ENCODE results near the gene RBM4B. TPM values are rescaled to one million over a fixed set of nuclear protein-coding genes. Genes with fewer than 3 reads are reported as not detected.

The RBM4B gene
- total and polyA plus RNA-seq, 2 of the 13 experiments (the other 11 are each of a cell fraction or from before 2014, with no cell fraction given) = 25.8 to 32.4 TPM

DNA sequence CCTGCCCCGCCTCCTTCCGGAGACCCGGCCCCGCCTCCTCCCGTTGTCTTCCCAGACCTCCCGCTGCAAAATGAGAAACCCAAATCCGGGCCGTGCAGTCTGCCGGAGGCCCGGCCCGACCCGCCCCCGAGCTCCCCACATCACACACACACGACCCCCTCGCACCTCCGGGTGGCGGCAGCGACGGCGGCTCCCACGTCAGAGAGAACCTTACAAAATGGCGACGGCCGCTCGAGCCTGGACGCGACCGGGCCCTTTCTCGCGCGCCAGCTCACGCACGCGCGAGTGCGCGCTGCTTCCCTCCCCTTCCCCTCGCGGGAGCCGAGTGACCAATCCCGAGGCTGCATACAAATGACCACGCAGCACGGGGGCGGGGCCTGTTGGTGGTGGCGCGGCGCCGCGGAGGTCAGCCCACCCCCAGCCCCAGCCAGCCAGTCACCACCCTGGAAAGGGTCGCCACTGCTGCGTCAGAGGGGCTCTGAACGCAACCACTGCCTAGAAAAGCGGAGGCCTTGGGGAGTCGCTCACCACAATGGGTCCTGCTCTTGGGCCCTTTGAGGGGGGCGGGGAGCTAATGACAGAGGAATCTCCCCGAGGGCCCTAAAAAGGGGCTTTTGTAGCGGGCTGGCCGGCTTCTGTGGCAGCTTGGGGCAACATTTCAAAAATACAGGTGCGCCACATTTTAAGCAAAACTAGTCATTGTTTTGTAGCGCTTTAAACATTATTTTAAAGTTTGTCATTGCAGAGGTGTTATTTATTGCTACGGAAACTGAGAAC is at the start of gene RBM4B (continued):
- TF ChIP-seq, protein P1, sequence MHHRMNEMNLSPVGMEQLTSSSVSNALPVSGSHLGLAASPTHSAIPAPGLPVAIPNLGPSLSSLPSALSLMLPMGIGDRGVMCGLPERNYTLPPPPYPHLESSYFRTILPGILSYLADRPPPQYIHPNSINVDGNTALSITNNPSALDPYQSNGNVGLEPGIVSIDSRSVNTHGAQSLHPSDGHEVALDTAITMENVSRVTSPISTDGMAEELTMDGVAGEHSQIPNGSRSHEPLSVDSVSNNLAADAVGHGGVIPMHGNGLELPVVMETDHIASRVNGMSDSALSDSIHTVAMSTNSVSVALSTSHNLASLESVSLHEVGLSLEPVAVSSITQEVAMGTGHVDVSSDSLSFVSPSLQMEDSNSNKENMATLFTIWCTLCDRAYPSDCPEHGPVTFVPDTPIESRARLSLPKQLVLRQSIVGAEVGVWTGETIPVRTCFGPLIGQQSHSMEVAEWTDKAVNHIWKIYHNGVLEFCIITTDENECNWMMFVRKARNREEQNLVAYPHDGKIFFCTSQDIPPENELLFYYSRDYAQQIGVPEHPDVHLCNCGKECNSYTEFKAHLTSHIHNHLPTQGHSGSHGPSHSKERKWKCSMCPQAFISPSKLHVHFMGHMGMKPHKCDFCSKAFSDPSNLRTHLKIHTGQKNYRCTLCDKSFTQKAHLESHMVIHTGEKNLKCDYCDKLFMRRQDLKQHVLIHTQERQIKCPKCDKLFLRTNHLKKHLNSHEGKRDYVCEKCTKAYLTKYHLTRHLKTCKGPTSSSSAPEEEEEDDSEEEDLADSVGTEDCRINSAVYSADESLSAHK (CRISPR knock-in tag; IDR thresholded peaks at IDR 0.05; ENCODE audit: borderline replicate concordance) = no peak
- TF ChIP-seq MLLT10 (CRISPR knock-in tag; IDR thresholded peaks at IDR 0.05) = no peak
- TF ChIP-seq MTA3 (CRISPR knock-in tag; IDR thresholded peaks at IDR 0.05) = no peak
- TF ChIP-seq ZNF788 (CRISPR knock-in tag; IDR thresholded peaks at IDR 0.05; ENCODE audit: borderline replicate concordance) = no peak
- TF ChIP-seq, protein P2, sequence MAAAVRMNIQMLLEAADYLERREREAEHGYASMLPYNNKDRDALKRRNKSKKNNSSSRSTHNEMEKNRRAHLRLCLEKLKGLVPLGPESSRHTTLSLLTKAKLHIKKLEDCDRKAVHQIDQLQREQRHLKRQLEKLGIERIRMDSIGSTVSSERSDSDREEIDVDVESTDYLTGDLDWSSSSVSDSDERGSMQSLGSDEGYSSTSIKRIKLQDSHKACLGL (CRISPR knock-in tag; IDR thresholded peaks at IDR 0.05) = no peak
- no peak; the same call in 1 of the 2 replicates for TF ChIP-seq ZNF335 (CRISPR knock-in tag; IDR thresholded peaks at IDR 0.05)
- TF ChIP-seq, protein P3, sequence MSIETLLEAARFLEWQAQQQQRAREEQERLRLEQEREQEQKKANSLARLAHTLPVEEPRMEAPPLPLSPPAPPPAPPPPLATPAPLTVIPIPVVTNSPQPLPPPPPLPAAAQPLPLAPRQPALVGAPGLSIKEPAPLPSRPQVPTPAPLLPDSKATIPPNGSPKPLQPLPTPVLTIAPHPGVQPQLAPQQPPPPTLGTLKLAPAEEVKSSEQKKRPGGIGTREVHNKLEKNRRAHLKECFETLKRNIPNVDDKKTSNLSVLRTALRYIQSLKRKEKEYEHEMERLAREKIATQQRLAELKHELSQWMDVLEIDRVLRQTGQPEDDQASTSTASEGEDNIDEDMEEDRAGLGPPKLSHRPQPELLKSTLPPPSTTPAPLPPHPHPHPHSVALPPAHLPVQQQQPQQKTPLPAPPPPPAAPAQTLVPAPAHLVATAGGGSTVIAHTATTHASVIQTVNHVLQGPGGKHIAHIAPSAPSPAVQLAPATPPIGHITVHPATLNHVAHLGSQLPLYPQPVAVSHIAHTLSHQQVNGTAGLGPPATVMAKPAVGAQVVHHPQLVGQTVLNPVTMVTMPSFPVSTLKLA (IDR thresholded peaks at IDR 0.05) = peak; percentile 37; the same call in 1 of the 2 replicates
- no peak for TF ChIP-seq ZNF724P (CRISPR knock-in tag; IDR thresholded peaks at IDR 0.05; ENCODE audit: borderline replicate concordance)
- TF ChIP-seq ZNF773 (CRISPR knock-in tag; IDR thresholded peaks at IDR 0.05; ENCODE audit: borderline replicate concordance) = no peak
- TF ChIP-seq, protein P4, sequence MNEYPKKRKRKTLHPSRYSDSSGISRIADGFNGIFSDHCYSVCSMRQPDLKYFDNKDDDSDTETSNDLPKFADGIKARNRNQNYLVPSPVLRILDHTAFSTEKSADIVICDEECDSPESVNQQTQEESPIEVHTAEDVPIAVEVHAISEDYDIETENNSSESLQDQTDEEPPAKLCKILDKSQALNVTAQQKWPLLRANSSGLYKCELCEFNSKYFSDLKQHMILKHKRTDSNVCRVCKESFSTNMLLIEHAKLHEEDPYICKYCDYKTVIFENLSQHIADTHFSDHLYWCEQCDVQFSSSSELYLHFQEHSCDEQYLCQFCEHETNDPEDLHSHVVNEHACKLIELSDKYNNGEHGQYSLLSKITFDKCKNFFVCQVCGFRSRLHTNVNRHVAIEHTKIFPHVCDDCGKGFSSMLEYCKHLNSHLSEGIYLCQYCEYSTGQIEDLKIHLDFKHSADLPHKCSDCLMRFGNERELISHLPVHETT (CRISPR knock-in tag; conservative IDR thresholded peaks at IDR 0.05) = no peak
- no peak for TF ChIP-seq RORA (CRISPR knock-in tag; IDR thresholded peaks at IDR 0.05)
- peak; percentile 96; the same call in 1 of the 2 replicates for TF ChIP-seq ZC3H13 (CRISPR knock-in tag; IDR thresholded peaks at IDR 0.05)
- TF ChIP-seq NBN (conservative IDR thresholded peaks at IDR 0.05) = no peak
- TF ChIP-seq PLRG1 (conservative IDR thresholded peaks at IDR 0.05) = no peak
- 0 out of 2 replicates have a peak, but pooled peaks have one; percentile 42 for TF ChIP-seq ZNF616 (CRISPR knock-in tag; IDR thresholded peaks at IDR 0.05; ENCODE audit: low read depth)
- TF ChIP-seq ATF7 (IDR thresholded peaks at IDR 0.05) = no peak
- 0 out of 2 replicates have a peak, but pooled peaks have one; percentile 26 for TF ChIP-seq ATF7 (CRISPR knock-in tag; IDR thresholded peaks at IDR 0.05)
- TF ChIP-seq CENPX (CRISPR knock-in tag; IDR thresholded peaks at IDR 0.05) = no peak
- TF ChIP-seq TP53 (CRISPR knock-in tag; conservative IDR thresholded peaks at IDR 0.05) = no peak
- TF ChIP-seq ZNF569 (CRISPR knock-in tag; IDR thresholded peaks at IDR 0.05; ENCODE audit: borderline replicate concordance) = no peak; the same call in 1 of the 2 replicates
- no peak for TF ChIP-seq KLF13 (CRISPR knock-in tag; IDR thresholded peaks at IDR 0.05)
- TF ChIP-seq SPEN (CRISPR knock-in tag; IDR thresholded peaks at IDR 0.05; ENCODE audit: low read depth) = no peak
- peak; percentile 49; the same call in 1 of the 2 replicates for TF ChIP-seq HNRNPL (IDR thresholded peaks at IDR 0.05; ENCODE audit: low read depth, low read length)
- TF ChIP-seq ZNF713 (CRISPR knock-in tag; IDR thresholded peaks at IDR 0.05) = no peak
- TF ChIP-seq PAWR (CRISPR knock-in tag; IDR thresholded peaks at IDR 0.05; ENCODE audit: borderline replicate concordance) = no peak
- TF ChIP-seq ZNF496 (CRISPR knock-in tag; IDR thresholded peaks at IDR 0.05; ENCODE audit: insufficient replicate concordance) = no peak

All from HepG2 (cell line).